Epidermal melanocyte (primary cell): ENCODE data around the gene PADI3.
"Not testable (repeated sequence)": the region's sequence is repeated elsewhere in the genome, so short reads cannot be mapped to it uniquely, and the experiment has no call there.

Source experiments
- DNase-seq: peaks from one replicate; pipeline ENCODE4 v3.0.0; 2011; ENCODE audit warnings: low spot score; ENCODE audit not compliant: insufficient read length

Gene PADI3

GRCh38 chr1:17301767-17302166, 52.9 kb downstream of the PADI3 start:
- DNase-seq = no peak

GRCh38 chr1:17304151-17304825, 55.4 kb downstream of the PADI3 start:
- no peak for DNase-seq

- DNase-seq = no peak
Measured at GRCh38 chr1:17304826-17305175, 55.9 kb downstream of the PADI3 start.

GRCh38 chr1:17305576-17306095, 56.7 kb downstream of the PADI3 start:
- DNase-seq = no peak

GRCh38 chr1:17306407-17306806, 57.5 kb downstream of the PADI3 start:
- DNase-seq = no peak

GRCh38 chr1:17306921-17307320, 58.0 kb downstream of the PADI3 start:
- DNase-seq = no peak

- no peak for DNase-seq
Measured at GRCh38 chr1:17307329-17307728, 58.4 kb downstream of the PADI3 start.

GRCh38 chr1:17307946-17308345, 59.0 kb downstream of the PADI3 start, which contains the start of gene PADI4:
Gene PADI4 (plus strand): TSS chr1:17308197. CDS start chr1:17308223, 26 bp downstream.
- DNase-seq = no peak

- no peak for DNase-seq
Measured at GRCh38 chr1:17308593-17308992, 59.7 kb downstream of the PADI3 start.

- DNase-seq = no peak
Measured at GRCh38 chr1:17309426-17310067, 60.6 kb downstream of the PADI3 start.

- DNase-seq = no peak
Measured at GRCh38 chr1:17310068-17310640, 61.3 kb downstream of the PADI3 start.

GRCh38 chr1:17313530-17314309, 64.8 kb downstream of the PADI3 start:
- no peak for DNase-seq

- DNase-seq = no peak
Measured at GRCh38 chr1:17314491-17314971, 65.6 kb downstream of the PADI3 start.

GRCh38 chr1:17315542-17316130, 66.7 kb downstream of the PADI3 start:
- DNase-seq = no peak

- no peak for DNase-seq
Measured at GRCh38 chr1:17316704-17317103, 67.8 kb downstream of the PADI3 start.

- DNase-seq = no peak
Measured at GRCh38 chr1:17318262-17318661, 69.4 kb downstream of the PADI3 start.

GRCh38 chr1:17319561-17320350, 70.9 kb downstream of the PADI3 start:
- no peak for DNase-seq

- DNase-seq = not testable (repeated sequence)
Measured at GRCh38 chr1:17321857-17322390, 73.0 kb downstream of the PADI3 start.

GRCh38 chr1:17328855-17329254, 80.0 kb downstream of the PADI3 start:
- DNase-seq = no peak

GRCh38 chr1:17329610-17330009, 80.7 kb downstream of the PADI3 start:
- DNase-seq = no peak
